ENCODE measurements around the gene GHR.

- TF ChIP-seq CTCF (IDR thresholded peaks at IDR 0.05) (no peak), POLR2A (IDR thresholded peaks at IDR 0.05) (no peak)
Observed at GRCh38 chr5:42515504-42515903, 92.3 kb downstream of the GHR start.
